Sigmoid colon (tissue), 7 donors: ENCODE measurements around the gene PRXL2B. TPM values are rescaled to one million over a fixed set of nuclear protein-coding genes. Genes with fewer than 3 reads are reported as not detected.
"Not testable (repeated sequence)": the region's sequence is repeated elsewhere in the genome, so short reads cannot be mapped to it uniquely, and the experiment has no call there.

Experiments
- DNase-seq: peaks from one replicate; pipeline ENCODE4 v3.0.0-alpha.2; 2019
- H3K27ac ChIP-seq, 4 donors: fragments of 200-600 bp; sonication (generic); one replicate each; pipeline ENCODE4 v1.5.1; 2016 to 2019; ENCODE audit warnings: mild to moderate bottlenecking in 1 of 4
- H3K27me3 ChIP-seq, 3 donors: fragments of 200-600 bp; sonication (generic); one replicate each; pipeline ENCODE4 v1.5.1; 2019; ENCODE audit warnings: mild to moderate bottlenecking in 1 of 3
- H3K36me3 ChIP-seq, 4 donors: fragments of 200-600 bp; sonication (generic); one replicate each; pipeline ENCODE4 v1.5.1; 2016 to 2019
- H3K4me1 ChIP-seq, 4 donors: fragments of 200-600 bp; sonication (generic); one replicate each; pipeline ENCODE4 v1.5.1; 2017 to 2019
- H3K4me3 ChIP-seq, 4 donors: fragments of 200-600 bp; sonication (generic); one replicate each; pipeline ENCODE4 v1.5.1; 2017 to 2019; ENCODE audit warnings: mild to moderate bottlenecking in 2 of 4, moderate library complexity in 1 of 4
- H3K9me3 ChIP-seq, 4 donors: fragments of 200-600 bp in 3 of 4; sonication (generic) in 3 of 4; one replicate each; pipeline versions ENCODE4 v1.5.1 to v1.6.1; 2013 to 2019
- CTCF ChIP-seq, 4 experiments: fragments of 450-650 bp in 3 of 4; fragments of 200-600 bp in 1 of 4; IDR thresholded peaks; one replicate each; pipeline ENCODE4 v1.5.1; 2016 to 2019; ENCODE audit warnings: antibody characterized with exemption in 4 of 4, mild to moderate bottlenecking in 3 of 4, moderate library complexity in 2 of 4
- EP300 ChIP-seq, 4 donors: sonication (generic); formaldehyde crosslinking; IDR thresholded peaks; one replicate each; pipeline ENCODE4 v1.6.1; 2017; ENCODE audit warnings: antibody characterized with exemption in 4 of 4
- POLR2A ChIP-seq, 2 donors: fragments of 450-650 bp; IDR thresholded peaks; one replicate each; pipeline ENCODE4 v1.6.1; 2016; ENCODE audit warnings: antibody characterized with exemption in 2 of 2, mild to moderate bottlenecking in 2 of 2, moderate library complexity in 2 of 2
- POLR2AphosphoS5 ChIP-seq, 4 donors: sonication (generic); formaldehyde crosslinking; IDR thresholded peaks; one replicate each; pipeline ENCODE4 v1.6.1; 2017; ENCODE audit warnings: antibody characterized with exemption in 4 of 4
- WGBS, 2 donors: extraction: QIAGEN DNeasy Blood & Tissue Kit; methylation state at CpG; one replicate each; pipeline ENCODE4 v1.1.7; 2013; 5-methylcytosine and 5-hydroxymethylcytosine counted together
- intact Hi-C: fragments of 100-400 bp; cut with DNase I; formaldehyde crosslinking; loops from one replicate; pipeline ENCODE4 v1.15.1; 2023
- polyA plus RNA-seq, 3 donors: library from polyadenylated mRNA; stranded (reverse); fragments of 200-250 nt; gene quantifications; one replicate each; pipeline ENCODE4 v1.2.3, GENCODE V29; 2013
- total RNA-seq, 4 donors: library from RNA; depleted of rRNA; stranded (reverse); fragments of >200 nt; gene quantifications; one replicate each; pipeline ENCODE4 v1.1.0, GENCODE V29; 2016
- donor health status: healthy with polysubstance abuse.
- donor health status: Bipolar disorder and iron deficiency.
- donor health status: healthy.

PRXL2B gene
- total and polyA plus RNA-seq, 7 donors, result 8.6 to 53.2 (median 18.2) TPM

GRCh38 chr1:2569060-2569459 lies 17.5 kb upstream of the PRXL2B start:
- Histone ChIP-seq H3K27ac (no peak overlapping the region), H3K36me3 (no peaks in the 10 kb centered on the region), H3K27me3 (peaks cover 0 to 51% (median 24%) of the 10 kb centered on the region in 3 donors), H3K9me3 (peaks cover 0 to 7% (median 1%) of the 10 kb centered on the region in 4 donors), H3K4me3 (no peak overlapping the region), H3K4me1 (no peaks in the 10 kb centered on the region)
- TF ChIP-seq POLR2AphosphoS5 (IDR thresholded peaks at IDR 0.05) (no peak), CTCF (IDR thresholded peaks at IDR 0.05) (no peak), POLR2A (IDR thresholded peaks at IDR 0.05) (no peak), EP300 (IDR thresholded peaks at IDR 0.05) (no peak)
- DNase-seq, result no peak
- 87 to 88% methylated on average over 17 of the region's 17 CpGs for WGBS, 2 donors
- intact Hi-C loops, result no loop called here

GRCh38 chr1:2569703-2570102 lies 16.9 kb upstream of the PRXL2B start:
- 84 to 89% methylated on average over 13 of the region's 13 CpGs for WGBS, 2 donors
- H3K4me1 ChIP-seq, H3K27ac ChIP-seq, DNase-seq, H3K36me3 ChIP-seq, intact Hi-C loops, H3K9me3 ChIP-seq, H3K4me3 ChIP-seq: not testable (repeated sequence)
- H3K27me3 ChIP-seq, result peaks cover 0 to 55% (median 24%) of the 10 kb centered on the region in 3 donors

GRCh38 chr1:2570332-2570731 lies 16.2 kb upstream of the PRXL2B start:
- Histone ChIP-seq H3K36me3 (no peaks in the 10 kb centered on the region), H3K27ac (no peak overlapping the region), H3K4me3 (no peak overlapping the region), H3K27me3 (peaks cover 0 to 57% (median 25%) of the 10 kb centered on the region in 3 donors), H3K9me3 (peaks cover 0 to 7% (median 1%) of the 10 kb centered on the region in 4 donors), H3K4me1 (no peaks in the 10 kb centered on the region)
- intact Hi-C loops, result no loop called here
- 86 to 89% methylated on average over 17 of the region's 17 CpGs for WGBS, 2 donors
- TF ChIP-seq POLR2AphosphoS5 (IDR thresholded peaks at IDR 0.05) (no peak), EP300 (IDR thresholded peaks at IDR 0.05) (no peak), POLR2A (IDR thresholded peaks at IDR 0.05) (no peak), CTCF (IDR thresholded peaks at IDR 0.05) (no peak)
- DNase-seq, result no peak

- TF ChIP-seq CTCF (IDR thresholded peaks at IDR 0.05) (no peak), EP300 (IDR thresholded peaks at IDR 0.05) (no peak), POLR2AphosphoS5 (IDR thresholded peaks at IDR 0.05) (no peak), POLR2A (IDR thresholded peaks at IDR 0.05) (no peak)
- intact Hi-C loops, result no loop called here
- Histone ChIP-seq H3K27ac (no peak overlapping the region), H3K27me3 (peaks cover 3 to 60% (median 27%) of the 10 kb centered on the region in 3 donors), H3K4me3 (no peak overlapping the region), H3K36me3 (no peaks in the 10 kb centered on the region), H3K9me3 (peaks cover 0 to 7% (median 1%) of the 10 kb centered on the region in 4 donors), H3K4me1 (no peaks in the 10 kb centered on the region)
- 88 to 90% methylated on average over 9 of the region's 9 CpGs for WGBS, 2 donors
- DNase-seq, result no peak
These were observed 15.2 kb upstream of the PRXL2B start for GRCh38 chr1:2571348-2571747.

GRCh38 chr1:2573250-2573920 lies 13.2 kb upstream of the PRXL2B start:
- Histone ChIP-seq H3K4me1 (no peaks in the 10 kb centered on the region), H3K9me3 (peaks cover 0 to 7% (median 1%) of the 10 kb centered on the region in 4 donors), H3K4me3 (no peak overlapping the region), H3K27ac (no peak overlapping the region), H3K36me3 (no peaks in the 10 kb centered on the region), H3K27me3 (peaks cover 9 to 56% (median 23%) of the 10 kb centered on the region in 3 donors)
- 85 to 94% methylated on average over 8 of the region's 8 CpGs for WGBS, 2 donors
- TF ChIP-seq POLR2AphosphoS5 (IDR thresholded peaks at IDR 0.05), result no peak
- no peak for TF ChIP-seq POLR2A (IDR thresholded peaks at IDR 0.05)
- intact Hi-C loops, result no loop called here
- no peak for DNase-seq

- H3K36me3 ChIP-seq, result no peaks in the 10 kb centered on the region
- no peak overlapping the region for H3K4me3 ChIP-seq
- no peak for TF ChIP-seq CTCF (IDR thresholded peaks at IDR 0.05)
- TF ChIP-seq POLR2AphosphoS5 (IDR thresholded peaks at IDR 0.05), result no peak
- peaks cover 10 to 57% (median 27%) of the 10 kb centered on the region in 3 donors for H3K27me3 ChIP-seq
- H3K27ac ChIP-seq, result no peak overlapping the region
- H3K9me3 ChIP-seq, result peaks cover 0 to 7% (median 1%) of the 10 kb centered on the region in 4 donors
- intact Hi-C loops, result no loop called here
- no peaks in the 10 kb centered on the region for H3K4me1 ChIP-seq
- WGBS, 2 donors, result 90 to 92% methylated on average over 9 of the region's 9 CpGs
- no peak for DNase-seq
These were observed 12.2 kb upstream of the PRXL2B start for GRCh38 chr1:2574350-2574749.
